Limb (tissue), 2 donors: Measurements from ENCODE around the gene RNF8.
"Not testable (repeated sequence)": the region's sequence is repeated elsewhere in the genome, so short reads cannot be mapped to it uniquely, and the experiment has no call there.

Experiments
- DNase-seq, 2 donors: peaks; one replicate each; pipeline ENCODE4 v3.0.0-alpha.2; 2016; ENCODE audit errors: extremely low spot score in 2 of 2

Gene RNF8

DNA sequence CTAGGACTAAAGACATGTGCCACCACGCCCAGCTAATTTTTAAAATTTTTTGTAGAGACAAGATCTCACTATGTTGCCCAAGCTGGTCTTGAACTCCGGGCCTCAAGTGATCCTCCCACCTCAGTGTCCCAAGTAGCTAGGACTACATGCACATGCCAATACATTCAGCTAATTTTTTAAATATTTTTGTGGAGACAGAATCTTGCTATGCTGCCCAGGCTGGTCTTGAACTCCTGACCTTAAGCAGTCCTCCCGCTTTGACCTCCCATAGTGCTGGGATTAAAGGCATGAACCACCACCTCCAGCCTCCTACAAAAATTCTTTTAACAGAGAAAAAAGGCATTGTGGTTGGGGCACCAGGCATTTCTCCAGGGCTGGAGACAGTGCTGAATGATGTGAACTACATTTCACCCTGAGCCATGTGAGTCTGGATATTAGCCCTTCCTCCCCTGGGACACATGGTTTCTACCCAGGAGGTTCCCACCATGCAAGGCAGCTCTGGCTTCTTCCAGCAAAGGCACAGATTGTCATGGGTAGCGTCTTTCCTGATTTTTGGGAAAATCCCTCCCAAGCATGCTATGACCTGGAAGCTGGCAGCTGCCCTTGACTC is 42.9 kb downstream of the RNF8 start:
- DNase-seq, result no peak

DNA sequence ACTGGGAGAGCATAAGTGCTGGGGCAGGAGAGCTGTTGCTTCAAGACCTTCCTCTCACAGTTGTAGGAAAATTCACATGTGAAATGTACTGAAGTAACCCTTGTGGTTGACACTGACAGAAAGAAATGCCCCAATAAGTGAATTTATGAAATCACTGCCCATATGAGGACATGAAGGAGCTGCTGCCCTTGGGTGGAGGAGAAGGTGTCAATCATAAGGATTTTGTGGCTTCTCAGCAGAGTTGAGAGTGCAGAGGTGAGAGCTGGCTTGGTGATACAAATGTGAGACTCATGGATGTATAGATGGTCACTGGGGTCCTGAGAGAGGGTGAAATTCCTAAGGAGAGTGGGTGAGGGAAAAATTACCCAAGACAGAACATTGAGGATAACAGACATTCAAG is 45.3 kb downstream of the RNF8 start:
- DNase-seq, result no peak

DNA sequence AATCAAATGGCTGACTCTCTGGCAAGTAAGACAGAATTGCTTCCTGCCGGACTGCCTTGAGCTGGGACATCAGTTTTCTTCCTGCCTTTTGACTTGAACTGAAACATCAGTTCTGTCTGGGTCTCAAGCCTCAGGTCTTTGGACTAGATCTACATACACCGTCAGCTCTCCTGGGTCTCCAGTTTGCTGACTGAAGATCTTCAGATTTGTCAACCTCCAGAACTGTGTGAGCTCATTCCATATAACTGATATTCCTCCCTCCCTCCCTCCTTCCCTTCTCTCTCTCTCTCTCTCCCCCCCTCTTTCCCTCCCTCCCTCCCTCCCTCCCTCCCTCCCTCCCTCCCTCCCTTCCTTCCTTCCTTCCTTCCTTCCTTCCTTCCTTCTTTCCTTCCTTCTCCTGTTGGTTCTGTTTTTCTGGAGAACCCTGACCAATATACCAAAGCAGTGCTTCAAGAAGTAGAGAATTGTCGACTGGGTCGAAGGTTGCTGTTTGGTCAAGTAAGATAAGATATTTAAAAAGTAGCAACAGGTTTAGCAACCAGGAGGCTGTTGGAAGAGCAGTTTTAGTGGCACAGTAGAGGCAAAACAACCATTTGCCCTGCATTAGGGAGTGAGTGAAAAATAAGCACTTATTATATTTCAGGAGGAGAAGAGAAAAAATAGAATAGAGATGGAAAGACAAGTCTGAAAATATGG is 46.2 kb downstream of the RNF8 start:
- DNase-seq, result no peak

DNA sequence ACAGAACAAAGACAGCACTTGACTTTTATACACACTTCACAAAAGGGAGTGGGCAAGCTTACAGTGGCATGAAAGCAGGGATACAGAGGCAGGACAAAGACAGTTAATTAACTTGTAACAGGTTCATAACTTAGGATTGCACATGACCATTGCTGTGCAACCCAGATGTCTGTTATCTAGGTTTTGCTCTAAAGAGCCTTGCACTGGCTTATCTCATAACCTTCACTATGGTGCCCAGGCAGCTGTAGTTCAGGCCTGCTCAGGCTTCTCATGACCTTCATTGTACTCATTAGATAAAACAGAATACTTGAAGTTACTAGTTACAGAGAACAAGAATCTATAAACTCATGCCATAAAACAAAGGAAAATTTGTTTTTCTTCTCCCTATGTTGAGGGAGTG is 47.9 kb downstream of the RNF8 start:
- not testable (repeated sequence) for DNase-seq

DNA sequence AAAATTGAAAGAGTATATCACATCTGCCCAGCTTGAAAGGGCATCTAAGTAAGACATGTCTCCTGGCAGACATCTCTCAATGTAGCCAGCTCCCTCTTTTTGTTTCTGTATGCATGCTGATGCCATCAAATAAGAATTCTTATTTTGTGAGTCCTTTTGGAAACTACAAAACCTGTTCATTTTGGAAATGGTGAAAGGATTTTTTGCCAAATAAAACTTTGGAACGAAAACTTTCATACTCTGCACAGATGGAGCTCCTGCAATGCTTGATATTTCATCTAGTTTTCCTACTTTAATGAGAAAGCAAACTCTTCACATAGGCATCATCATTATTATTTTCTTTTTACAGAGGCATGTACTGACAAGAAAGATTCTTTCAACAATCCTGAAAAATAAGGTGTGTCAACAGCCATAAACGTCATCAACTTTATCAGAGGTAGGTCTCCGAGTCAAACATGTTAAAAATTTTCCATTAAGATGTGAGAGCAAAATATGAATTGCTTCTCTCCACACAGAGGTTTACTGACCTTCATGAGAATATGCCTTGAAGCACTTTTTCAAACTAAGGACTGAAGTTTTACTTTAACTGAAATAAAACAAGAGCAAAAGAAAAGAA is 53.1 kb downstream of the RNF8 start:
- no peak for DNase-seq

DNA sequence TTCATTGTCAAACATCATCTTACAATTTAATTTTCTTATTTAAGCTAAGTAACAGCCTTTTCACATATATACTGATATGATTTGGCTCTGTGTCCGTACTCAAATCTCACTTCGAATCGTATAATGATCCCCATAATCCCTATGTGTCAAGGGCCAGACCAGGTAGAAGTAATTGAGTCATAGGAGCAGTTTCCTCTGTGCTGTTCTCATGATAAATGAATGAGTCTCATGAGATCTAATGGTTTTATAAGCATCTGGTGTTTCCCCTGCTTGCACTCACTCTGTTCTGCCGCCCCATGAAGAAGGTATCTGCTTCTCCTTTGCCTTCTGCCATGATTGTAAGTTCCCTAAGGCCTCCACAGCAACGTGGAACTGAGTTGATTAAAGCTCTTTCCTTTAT is 54.2 kb downstream of the RNF8 start:
- no peak for DNase-seq

DNA sequence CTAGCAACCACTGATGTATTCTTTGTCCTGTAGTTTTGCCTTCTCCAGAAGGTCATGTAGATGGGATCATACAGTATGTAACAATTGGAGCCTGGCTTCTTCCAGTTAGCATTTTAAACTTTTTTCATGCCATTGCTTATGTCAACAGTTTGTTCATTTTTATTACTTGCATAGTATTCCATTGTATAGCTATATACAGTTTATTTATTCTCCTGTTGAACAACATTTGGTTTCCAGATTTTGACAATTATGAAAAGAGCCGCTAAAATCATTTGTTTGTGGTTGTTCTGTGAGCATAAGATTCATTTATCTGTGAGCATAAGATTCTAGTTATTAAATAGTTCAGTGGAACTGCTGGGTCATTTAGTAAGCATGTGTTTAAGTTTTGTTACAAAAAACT is 55.7 kb downstream of the RNF8 start:
- DNase-seq, result no peak

DNA sequence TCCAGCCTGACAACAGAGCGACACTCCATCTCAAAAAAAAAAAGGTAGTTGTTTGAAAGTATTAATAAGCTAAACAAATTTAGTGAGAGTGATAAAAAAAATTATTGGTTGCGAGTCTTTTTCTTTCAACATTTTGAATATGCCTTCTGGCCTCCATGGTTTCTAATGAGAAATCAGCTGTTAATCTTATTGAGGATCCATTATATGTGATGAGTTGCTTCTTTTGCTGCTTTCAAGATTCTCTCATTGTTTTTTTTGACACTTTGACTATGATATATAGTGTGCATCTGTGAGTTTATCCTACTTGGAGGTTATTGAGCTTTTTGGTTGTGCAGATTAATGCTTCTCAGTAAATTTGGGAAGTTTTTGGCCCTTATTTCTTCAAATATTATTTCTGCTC is 63.6 kb downstream of the RNF8 start:
- DNase-seq, result no peak

DNA sequence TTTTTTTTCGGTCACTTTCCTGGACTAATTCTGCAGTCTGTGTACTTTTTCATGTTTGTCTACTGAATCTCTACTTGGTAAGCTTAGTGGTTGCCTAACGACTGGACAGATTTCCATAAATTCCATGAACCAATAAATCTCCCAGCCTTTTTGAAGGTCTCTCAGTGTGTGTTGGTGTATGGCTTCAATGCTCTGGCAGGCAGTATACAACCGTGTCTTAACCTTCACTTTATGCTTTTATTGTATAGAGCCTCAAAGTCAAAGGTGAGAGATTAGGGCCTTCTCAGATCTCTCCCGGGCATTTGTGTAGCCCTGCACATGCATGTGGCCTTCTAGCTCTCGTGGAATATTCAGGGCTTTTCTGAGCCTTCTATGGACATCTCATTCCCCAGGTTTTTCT is 64.9 kb downstream of the RNF8 start:
- DNase-seq, result no peak

DNA sequence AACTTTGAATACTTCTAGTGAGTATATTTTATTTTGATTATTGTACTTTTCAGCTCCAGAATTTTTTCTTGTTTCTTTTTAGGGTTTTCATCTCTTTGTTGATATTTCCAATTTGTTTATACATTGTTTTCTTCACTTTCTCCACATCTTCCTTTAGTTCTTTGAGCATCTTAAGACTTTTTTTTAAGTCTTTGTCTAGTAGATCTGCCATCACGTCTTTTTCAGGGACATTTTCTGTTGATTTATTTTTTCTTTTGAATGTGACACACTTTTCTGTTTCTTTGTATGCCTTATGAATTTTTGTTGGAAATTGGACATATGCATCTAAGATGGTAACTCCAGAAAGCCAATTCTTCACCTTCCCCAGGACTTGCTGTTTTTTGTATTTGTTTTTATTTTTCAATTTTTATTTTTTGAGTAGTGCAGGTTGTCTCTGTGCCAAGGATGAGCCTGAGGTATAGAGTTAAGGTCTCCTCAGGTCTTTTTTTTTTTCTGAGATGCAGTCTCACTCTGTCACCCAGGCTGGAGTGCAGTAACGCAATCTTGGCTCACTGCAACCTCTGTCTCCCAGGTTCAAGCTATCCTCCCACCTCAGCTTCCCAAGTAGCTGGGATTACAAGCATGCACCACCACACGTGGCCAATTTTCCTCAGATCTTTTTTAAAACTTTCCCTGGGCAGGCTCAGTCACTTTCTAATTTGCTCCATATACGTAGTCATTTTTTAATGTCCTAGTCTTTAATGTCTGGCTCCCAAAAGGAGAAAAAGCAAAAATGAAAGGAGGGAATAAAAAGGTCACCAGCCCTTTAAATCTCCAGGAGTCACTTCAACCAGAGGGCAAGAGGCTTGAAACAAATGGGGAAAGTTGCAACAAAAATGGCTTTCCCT is 72.5 kb downstream of the RNF8 start:
- DNase-seq, result no peak

DNA sequence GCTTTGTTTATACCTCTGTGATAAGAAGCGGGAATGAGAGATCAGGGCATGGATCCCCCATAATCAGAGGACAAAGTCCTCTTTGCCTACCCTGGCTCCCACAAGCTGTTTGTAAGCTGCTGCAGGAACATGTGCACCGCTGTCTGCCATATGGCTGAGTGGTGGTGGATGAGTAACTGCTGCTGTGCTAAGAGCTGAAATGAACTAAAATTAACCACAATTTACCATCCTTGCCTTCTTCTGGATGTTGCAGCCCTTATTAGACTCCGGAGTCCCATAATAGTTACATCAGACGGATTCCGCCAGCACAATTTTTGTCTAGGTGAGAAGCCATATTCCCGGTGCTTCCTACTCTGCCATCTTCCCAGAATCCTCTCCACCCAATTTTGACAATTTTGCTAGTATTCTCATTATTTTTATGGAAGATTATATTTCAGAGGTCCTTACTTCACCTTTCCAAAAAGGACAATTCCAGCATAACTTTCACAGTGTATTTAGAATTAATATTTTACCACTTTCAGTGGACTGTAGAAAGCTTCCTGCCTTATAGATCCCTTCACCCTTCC is 73.2 kb downstream of the RNF8 start:
- no peak for DNase-seq

DNA sequence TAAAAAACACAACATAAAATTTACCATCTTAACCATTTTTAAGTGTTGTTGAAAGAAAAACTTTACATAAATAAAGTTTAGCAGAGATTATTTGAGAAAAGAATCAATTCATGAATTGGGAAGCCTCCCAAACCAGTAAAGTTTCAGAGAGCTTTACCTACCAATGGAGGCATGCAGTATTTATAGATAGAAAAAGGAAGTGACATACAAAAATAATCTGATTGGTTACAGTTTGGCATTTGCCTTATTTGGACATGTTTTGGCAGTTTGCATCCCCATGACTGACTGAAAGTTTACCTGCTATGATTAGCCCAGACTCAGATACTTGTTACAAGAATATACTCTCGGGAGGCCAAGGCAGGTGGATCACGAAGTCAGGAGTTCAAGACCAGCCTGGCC is 75.6 kb downstream of the RNF8 start:
- DNase-seq, result no peak

DNA sequence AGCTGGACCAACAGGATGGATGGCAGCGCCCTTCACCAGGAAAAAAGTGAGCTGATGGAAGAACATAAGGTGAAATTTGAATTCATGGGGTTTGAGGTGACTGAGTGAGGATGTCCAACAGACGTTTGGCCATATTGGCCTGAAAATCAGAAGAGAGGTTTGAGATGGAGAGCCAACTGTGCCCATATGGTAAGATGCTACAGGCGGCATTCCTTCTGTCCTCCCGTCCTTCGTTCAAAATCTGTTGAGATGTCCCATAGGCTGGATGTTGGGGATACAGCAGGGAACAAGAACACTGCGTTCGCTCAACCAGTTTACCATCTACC is 78.8 kb downstream of the RNF8 start:
- no peak for DNase-seq

DNA sequence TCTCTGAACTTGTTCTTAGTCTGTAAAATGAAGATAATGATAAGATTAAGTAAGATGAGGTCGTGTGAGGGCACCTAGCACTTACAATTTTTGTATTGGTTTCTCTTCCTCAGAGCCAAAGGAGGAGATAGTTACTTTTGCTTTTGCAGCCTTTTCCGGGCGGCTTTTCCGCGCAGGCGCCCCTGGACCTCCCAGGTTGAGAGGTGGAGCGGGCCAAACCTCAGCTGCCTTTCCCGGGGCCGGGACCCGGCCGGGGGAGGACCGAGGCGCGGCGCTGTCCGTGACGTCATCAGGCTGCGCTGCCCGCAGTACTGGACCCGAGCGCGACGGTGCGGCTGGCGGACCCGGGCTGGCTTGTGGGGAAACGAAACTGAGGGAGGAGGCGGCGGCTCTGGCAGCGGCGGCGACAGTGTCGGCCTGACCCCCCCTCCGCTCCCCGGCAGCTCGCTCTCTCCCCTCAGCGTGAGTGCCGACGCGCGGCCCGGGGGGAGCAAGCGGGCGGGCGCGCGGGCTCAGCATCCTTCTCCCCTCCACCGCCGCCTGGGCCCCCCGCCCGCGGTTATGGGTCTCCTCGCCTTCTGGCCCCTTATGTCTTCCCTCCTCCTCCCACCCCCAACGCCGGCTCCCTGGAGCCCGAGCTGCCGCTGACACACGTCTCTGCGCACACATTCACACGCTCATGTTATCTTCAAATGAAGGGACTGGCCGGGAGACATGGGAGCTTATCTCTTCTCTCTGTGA is 79.3 kb downstream of the RNF8 start, which contains the start of gene CMTR1:
TSS of gene CMTR1 (plus strand) at position 306 of the 741 bp plus-strand sequence. CDS start 2,409 bp downstream, outside the sequence.
- peak; percentile 90 to 95 for DNase-seq

DNA sequence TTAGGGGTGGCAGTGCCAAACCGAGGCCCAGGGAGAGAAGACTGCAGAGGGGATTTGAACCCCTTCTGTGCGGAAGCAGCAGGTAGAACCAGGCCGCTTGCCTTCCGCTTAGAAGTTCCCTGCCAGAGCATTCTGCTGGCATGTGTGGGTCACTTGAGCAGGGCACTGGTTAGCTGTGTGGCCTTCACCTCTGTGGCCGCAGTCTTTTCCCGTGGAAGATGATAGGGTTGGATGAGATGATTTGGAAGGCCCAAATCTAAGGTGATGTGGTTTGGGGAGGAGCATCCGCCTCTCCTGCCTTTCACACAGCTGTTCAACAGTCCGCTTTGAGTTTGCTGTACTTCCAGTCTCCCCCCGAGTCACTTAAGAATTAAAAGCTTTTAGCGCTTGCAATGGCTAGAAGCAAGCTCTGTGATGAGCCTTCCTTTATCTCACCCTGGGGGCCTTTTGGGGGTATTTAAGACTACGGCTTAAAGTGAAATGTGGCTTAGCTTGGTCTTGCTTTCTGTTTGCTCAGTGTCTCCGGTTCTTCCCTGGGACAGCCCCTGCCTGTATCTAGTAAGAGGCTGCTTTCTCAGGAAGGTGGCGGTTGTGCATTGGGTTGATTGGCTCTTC is 80.0 kb downstream of the RNF8 start:
- no peak for DNase-seq

DNA sequence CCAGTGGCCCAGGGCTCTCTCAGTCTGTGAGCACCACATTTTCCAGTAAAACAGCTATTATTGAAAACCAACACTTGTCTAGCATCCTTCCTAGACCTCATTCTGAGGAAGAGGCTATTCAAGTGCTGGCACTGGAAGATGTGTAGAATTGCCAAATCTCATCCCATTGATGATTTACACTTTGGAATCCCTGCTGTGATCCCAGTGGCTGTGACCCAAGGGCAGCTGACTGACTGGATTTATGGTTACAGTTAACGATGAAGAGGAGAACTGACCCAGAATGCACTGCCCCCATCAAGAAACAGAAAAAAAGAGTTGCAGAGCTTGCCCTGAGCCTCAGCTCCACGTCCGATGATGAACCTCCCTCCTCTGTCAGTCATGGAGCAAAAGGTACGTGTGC is 81.6 kb downstream of the RNF8 start:
- DNase-seq, result no peak

DNA sequence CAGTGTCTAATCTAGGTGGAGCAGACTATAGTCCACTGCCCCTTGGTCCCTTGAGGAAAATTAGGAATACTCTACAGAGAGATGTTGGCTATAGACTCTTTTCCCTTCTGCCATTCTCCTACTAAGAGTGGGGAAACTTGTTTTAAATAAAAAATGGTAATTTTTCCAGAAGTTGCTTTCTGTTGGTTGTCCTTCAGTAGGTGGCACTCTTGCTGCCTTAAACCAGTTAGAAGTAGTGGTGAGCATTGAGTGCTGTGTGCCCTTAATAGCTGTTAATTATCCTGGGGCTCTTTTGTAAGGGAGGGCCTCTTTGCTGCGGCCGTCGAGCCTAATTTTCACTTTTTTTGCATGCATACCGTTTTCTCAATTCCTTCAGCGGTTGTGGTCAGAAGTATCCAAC is 82.0 kb downstream of the RNF8 start:
- no peak for DNase-seq

DNA sequence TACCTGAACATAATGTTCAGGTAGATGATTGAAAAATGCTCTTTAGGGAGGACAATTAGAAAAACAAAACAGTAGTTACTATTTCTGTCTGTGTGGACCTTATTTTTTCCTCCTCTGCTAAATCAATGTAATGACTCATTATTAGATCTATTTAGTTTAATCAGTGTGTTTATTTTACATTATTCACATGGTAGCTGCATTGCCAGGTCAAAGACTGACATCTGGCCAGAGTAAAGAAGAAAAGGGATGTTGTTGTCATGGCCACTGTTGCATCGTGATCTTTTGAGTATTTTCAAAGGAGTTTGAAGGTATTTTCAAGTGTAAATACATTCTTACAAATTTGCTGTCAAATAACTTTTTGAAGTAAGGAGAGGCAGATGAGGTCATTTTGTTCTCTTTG is 85.1 kb downstream of the RNF8 start:
- DNase-seq, result no peak

DNA sequence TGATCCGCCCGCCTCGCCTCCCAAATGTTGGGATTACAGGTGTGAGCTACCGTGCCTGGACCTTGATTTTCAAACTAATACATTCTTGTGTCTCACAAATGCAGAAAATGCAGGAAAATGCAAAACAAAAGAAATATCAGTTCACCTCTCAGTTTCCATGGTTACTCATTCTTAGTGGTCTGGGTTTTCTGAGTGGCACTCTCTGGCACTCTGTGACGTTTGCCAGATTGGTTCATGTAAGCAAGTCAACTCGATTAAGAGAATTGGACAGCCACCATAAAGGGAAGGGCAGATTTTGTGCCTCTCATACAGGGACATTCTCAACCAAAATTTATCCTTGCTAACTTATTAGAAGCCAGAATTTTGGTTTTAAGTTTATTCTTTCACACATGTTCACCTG is 87.9 kb downstream of the RNF8 start:
- DNase-seq, result no peak

DNA sequence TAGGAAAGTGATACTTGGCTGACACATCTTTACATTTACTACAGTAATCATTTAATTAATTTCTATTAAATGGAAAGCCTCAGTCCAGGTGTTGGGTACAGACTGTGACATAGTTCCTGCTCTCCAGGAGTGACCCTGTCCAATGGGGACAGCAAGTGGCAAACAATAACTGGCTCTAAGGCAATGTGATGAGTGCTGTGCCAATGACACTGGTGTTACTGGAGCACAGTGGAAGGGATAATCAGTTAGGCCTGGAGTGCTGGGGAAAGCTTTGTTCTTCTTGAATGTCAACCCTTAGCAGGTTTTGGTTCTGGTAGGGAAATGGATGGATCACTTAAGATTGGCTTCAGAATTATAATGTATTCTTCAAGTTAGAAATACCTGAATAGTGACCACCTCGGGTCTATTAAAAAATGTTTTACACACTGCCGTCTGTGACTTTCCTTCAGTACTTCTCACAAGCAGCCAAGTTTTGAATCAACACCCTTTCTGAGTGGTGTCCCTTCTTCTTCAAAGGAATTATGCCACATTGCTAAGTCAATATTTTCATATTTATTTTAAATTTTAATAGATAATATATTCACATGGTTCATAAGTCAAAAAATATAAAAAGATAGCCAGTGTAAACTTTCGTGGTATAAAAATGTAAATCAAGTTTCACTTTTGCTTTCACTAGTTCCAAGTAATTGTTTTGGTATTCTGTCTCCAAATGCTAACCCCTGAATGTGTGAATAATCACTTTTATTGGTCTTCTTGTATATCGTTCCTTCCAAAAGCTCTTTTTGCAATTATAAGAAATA is 88.8 kb downstream of the RNF8 start:
- DNase-seq, result no peak
